Inflammatory macrophage treated with lipopolysaccharide for 1 hour (primary cell): ENCODE results near the gene SEC24D.
"Not testable (repeated sequence)": the region's sequence is repeated elsewhere in the genome, so short reads cannot be mapped to it uniquely, and the experiment has no call there.

Source experiments
- DNase-seq, 2 donors: peaks; one replicate each; pipeline ENCODE4 v3.0.0-alpha.2; 2020 to 2022

SEC24D gene

DNA sequence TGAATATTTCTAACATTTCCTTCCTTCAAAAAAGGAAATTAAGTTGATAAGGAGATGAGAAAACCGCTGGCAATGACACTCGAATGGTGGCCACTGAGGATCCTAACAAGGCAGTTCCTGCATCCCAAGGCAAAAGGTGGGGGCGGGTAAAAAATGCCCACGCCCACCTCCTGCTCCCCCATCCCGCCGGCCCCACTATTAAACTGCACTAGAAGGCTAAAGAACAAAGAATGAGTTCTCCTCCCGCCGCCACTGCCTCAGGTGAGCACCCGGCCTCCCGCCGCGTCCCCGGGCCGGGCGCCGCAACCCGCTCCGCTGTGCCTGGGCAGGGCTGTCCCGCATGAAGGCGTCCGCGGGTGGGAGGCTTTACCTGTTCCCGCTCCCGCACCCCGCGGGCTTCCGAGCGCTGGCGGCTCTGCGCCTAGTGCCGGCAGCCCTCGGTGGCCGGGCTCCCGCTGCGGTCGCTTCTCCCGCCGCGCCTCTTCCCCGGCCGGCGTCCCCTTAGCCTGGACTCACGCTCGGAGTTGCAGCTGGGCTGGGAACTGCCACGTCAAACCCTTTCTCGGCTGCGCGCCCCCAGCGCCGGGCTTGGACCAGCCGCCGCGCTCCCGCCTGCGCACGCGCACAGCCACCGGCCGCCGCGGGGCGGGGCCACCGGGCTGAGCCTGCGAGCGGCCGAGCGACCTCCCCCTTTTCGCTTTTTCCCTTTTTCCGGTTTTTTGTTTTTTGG, at the start of gene SEC24D:
TSS of gene SEC24D (minus strand) at position 556 of the 730 bp plus-strand sequence. CDS start 2,430 bp downstream, outside the sequence.
- peak; percentile 82 to 91 for DNase-seq

DNA sequence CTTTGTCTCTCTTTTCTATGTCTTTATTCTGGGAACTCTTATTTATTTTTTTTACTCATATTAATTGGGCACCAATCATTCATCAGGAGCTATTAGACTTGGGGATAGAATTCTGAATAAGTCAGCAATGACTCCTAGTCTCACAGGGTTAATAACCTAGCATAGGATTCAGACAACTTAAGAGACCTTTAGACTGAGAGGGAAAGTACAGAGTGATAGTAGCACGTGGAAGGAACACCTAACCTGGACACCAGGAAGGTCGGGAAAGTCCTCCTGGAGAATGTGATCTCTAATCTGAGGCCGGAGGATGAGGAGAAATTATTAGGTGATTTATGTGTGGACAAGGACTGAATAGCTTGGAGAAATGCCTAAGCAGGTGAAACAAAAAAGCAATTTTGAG, 48.8 kb upstream of the SEC24D start:
- no peak for DNase-seq

DNA sequence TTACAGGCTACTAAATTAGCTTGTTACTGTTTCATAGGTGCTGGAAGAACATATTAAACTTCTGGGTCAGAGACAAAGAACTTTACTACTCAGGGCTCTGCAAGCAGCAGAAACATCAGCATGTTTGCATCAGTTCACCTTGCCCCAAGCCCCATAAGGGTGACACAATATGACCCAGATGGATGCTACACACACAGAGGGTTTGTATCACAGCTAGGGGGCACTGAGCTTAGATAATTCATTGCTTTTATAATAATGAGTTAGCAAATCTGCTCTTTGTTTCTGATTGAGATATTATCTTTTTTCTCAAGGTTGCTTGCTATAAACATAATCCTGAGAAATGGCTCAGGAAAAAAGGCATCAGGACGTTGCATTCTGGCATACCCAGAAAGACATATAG, 47.9 kb upstream of the SEC24D start:
- no peak for DNase-seq

DNA sequence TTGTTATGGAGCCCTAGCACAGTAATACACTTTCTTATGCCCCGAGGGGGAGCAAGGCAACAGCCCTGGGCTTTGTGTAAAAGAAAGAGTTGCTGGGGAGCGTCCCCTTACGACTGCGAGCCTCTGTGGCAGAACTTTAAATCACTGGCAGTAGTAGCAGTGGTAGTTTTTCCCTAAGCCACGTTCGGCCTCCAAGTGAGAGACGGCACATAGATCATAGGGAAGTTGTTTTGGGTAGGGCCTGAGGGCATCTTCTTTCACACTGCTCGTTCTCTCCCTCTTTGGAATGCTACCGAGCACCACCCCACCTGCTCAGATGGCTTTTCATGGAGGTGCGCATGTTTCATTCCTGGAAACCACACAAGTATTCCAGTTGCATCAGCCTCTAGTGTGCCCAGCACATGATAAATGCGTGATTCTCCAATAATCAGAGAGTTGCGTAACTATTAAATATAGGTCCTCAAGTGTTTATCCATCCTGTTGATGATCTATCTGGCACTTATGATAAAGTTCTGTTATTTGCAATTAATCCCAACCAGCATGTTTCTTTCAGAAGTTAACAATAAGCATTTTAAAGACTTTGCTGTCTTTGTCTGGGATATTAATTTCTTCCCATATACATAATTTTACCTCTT, 45.7 kb upstream of the SEC24D start:
- DNase-seq = no peak

DNA sequence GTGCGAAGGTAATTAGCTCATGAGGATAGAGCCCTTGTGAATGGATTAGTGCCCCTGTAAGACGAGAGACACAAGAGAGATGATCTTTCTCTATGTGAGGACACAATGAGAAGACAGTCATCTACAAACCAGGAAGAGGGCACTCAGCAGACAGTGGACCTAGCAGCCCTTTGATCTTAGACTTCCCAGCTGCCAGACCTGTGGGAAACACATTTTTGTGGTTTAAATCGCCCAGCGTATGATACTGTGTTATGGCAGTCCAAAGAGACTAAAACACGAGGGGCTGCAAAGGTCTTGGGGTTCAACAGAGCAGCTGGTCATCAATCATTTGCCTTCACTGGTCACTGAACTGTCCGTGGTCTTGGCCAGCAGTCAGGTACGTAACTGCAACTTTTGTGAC, 43.5 kb upstream of the SEC24D start:
- DNase-seq = no peak

- not testable (repeated sequence) for DNase-seq
Observed at GRCh38 chr4:118878507-118878906, 42.6 kb upstream of the SEC24D start.

- DNase-seq = no peak
Observed at GRCh38 chr4:118877797-118878196, 41.9 kb upstream of the SEC24D start.

DNA sequence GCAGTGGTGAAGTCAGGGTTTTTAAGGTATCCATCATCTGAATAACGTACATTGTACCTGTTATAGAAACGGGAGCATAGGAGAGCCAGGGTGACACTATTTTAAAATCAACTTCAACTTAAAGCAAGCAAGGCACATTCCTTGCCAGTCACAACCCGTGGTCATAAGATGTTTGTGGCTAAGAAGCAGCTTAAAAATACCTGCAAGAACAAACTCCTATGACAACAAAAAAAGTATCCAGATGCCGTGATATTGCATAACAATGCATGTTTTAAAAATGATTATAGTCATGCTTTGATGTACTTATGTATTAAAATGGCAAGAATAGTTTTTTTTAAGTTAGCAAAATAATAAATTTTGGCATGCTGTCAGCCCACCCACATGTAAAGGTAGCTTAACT, 36.3 kb upstream of the SEC24D start:
- no peak for DNase-seq

- DNase-seq = no peak
Observed at GRCh38 chr4:118869808-118870342, 33.9 kb upstream of the SEC24D start.

- DNase-seq = no peak
Observed at GRCh38 chr4:118867311-118868067, 31.6 kb upstream of the SEC24D start.

DNA sequence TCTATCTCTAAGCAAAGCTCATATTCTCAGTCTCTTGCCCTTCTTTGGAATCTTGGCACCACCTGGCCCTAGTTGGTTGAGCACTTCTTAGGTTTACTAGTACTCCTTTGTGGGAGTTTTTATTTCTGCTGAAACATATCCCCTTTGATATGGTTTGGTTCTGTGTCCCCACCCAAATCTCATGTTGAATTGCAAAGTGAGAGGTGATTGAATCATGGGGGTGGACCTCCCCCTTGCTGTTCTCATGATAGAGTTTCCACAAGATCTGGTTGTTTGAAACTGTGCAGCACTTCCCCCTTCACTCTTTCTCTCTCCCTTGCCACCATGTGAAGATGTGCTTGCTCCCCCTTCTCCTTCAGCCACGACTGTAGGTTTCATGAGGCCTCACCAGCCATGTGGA, 30.5 kb upstream of the SEC24D start:
- DNase-seq = no peak

- peak; percentile 11 to 25 for DNase-seq
Observed at GRCh38 chr4:118865091-118865708, 29.3 kb upstream of the SEC24D start.

DNA sequence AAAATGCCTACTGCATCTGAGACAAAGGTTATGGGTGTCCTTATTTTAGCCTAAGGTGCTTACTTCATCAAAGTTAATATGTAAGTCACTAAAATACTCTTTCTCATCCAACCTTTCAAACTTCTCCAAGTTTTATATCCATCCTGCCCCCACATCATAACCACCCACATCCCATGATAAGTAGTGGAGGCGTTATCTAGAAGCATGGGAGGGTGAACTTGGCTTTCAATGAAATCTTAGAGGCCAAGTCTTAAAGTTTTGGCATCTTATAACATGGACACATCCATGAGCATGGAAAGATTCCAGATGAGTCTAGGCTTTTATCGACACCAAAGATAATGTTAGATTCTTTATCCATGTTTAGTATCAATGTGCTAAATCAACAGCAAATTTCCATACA, 22.9 kb upstream of the SEC24D start:
- DNase-seq = no peak

- DNase-seq = no peak
Observed at GRCh38 chr4:118857760-118858159, 21.8 kb upstream of the SEC24D start.

DNA sequence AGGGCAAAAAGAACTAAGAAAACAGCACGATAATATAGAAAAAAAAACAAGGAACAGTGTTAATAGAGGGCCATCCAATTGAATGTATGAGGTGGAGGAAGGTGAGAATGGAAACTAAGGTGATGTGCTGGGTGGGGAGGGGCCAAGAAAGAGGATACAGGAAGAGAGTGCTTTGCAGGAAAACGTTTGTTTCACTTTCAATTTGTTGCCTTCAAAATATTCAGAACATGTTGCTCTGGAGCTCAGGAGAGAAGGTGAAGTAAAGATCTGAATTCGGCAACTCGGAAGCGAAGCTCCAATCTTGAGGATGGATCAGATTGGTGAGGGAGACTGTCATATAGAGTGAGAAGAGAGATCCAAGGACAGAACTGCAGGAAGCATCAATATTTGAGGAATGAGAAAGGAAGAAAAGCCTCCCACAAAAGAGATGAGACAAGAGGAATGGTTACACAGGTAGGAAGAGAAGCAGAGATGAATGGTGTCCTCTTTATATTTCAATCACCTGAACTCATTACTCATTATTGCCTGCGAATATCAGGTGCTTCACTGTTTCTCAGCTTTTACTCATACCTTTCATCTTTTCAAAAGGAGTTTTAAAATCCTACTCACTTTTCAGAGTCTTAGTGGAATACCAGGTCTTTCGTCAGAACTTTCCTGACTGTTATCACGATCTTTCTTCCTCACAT, 14.7 kb upstream of the SEC24D start:
- no peak for DNase-seq

DNA sequence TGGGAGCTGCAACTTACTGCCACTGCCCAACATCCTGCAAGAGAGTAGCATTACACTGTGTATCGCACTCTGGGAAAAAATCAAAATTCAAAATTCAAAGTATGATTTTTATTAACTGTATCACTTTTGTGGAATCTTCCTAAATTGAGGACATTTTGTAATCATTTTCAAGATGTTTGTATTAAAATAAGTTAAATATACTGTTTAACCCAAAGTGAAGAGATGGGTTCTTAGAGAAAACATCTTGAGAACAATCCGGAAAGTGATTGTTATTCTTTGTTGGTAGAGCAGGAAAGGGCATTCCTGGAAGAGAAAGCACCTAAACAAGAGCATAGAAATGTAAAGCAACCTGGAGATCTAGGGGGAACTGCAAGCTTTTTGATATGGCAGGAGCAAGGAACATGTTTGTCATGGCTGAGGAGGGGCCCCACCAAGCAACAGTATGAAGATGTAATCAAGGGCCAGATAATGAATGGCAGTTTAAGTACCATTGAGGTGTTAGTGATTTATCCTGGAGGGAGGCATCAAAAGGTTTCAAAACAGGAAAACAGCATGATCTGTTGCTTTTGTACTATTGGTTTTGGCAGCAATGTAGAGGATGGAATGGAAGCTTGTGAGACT, 14.1 kb upstream of the SEC24D start:
- no peak for DNase-seq

GRCh38 chr4:118848901-118849300, 13.0 kb upstream of the SEC24D start:
- no peak for DNase-seq

- DNase-seq = no peak
Observed at GRCh38 chr4:118848242-118848641, 12.3 kb upstream of the SEC24D start.

GRCh38 chr4:118846979-118847378, 11.1 kb upstream of the SEC24D start:
- no peak for DNase-seq

DNA sequence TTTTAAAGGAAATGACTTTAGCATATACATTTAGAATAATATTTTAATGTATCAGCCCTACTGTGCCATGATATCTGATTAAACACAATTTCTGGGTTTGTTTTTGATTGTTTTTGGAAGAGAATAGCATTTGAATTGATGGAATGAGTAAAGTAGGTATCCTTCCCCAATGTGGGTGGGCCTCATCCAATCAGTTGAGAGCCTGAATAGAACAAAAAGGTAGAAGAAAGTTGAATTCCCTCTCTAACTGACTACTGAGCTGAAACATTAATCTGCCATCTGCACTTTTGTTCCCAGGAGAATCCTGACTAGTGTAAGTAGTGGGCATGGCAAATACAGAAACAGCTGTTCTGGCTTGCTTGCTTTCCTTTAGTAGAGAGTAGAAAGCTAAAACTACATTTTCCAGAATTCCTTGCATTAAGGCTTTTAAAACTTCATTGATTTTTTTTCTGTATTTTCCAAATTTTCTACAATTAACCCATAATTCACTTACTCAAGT, 9.7 kb upstream of the SEC24D start:
- no peak for DNase-seq

DNA sequence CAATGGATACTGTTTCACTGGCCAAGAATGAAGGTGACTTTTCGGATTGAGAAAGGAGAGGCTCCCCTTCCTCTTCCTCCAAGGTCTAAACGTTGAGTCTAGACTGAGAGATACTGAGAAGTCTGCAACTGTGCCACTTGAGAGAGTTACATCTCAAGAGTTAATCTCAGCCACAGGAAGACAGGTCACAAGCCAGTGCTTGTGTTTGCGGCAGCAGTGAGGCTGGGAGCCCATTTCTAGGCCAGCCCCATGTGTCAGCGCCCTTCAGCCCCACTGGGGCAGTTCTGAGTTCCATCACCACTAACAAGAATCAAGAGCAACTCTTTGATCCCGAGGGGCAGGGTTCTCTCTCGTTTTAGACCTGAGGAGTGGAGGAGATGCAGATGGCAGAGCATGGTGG, 7.3 kb upstream of the SEC24D start:
- DNase-seq = no peak

GRCh38 chr4:118842055-118842454, 6.1 kb upstream of the SEC24D start:
- DNase-seq = no peak
